Trophoblast cell (in vitro differentiated cells and primary cell): ENCODE measurements around the gene SBF2.
A peak's percentile ranks its signal among the peaks of the same experiment; 100 is the strongest.

ENCODE experiments used
- DNase-seq, 2 donors: peaks; one replicate each; pipeline ENCODE4 v3.0.0-alpha.2; 2016
- H2AFZ ChIP-seq: 2 replicates; pipeline ENCODE4 v1.6.1; 2013; ENCODE audit warnings: low read length, moderate library complexity, mild to moderate bottlenecking; ENCODE audit not compliant: insufficient read depth, poor library complexity
- H2AK5ac ChIP-seq: 2 replicates; pipeline ENCODE4 v1.6.1; 2013; ENCODE audit warnings: mild to moderate bottlenecking, low read length
- H2BK120ac ChIP-seq: 2 replicates; pipeline ENCODE4 v1.6.1; 2013; ENCODE audit warnings: low read length, mild to moderate bottlenecking, moderate library complexity; ENCODE audit not compliant: insufficient read depth, poor library complexity
- H2BK12ac ChIP-seq: 2 replicates; pipeline ENCODE4 v1.6.1; 2013; ENCODE audit warnings: mild to moderate bottlenecking, low read length, moderate library complexity
- H2BK5ac ChIP-seq: 2 replicates; pipeline ENCODE4 v1.6.1; 2013; ENCODE audit warnings: low read length, low read depth, moderate library complexity, mild to moderate bottlenecking; ENCODE audit not compliant: poor library complexity
- H3K14ac ChIP-seq: 2 replicates; pipeline ENCODE4 v1.6.1; 2013; ENCODE audit warnings: mild to moderate bottlenecking, low read length
- H3K18ac ChIP-seq: 2 replicates; pipeline ENCODE4 v1.6.1; 2013; ENCODE audit warnings: mild to moderate bottlenecking, low read length
- H3K23ac ChIP-seq: 2 replicates; pipeline ENCODE4 v1.6.1; 2013; ENCODE audit warnings: low read length
- H3K27ac ChIP-seq: 2 replicates; pipeline ENCODE4 v1.5.1; 2013; ENCODE audit warnings: low read depth, mild to moderate bottlenecking, inconsistent platforms, low read length, moderate library complexity
- H3K27me3 ChIP-seq: 2 replicates; pipeline ENCODE4 v1.6.1; 2013; ENCODE audit warnings: inconsistent platforms, mild to moderate bottlenecking, low read length, moderate library complexity; ENCODE audit not compliant: insufficient read depth
- H3K36me3 ChIP-seq, 2 experiments: 1 replicate in 1 of 2; 2 replicates in 1 of 2; pipeline ENCODE4 v1.6.1; 2013; ENCODE audit warnings: low read length in 2 of 2, mild to moderate bottlenecking in 2 of 2, moderate library complexity in 1 of 2; ENCODE audit not compliant: insufficient read depth in 2 of 2, control insufficient read depth in 1 of 2
- H3K4ac ChIP-seq: 2 replicates; pipeline ENCODE4 v1.6.1; 2013; ENCODE audit warnings: low read depth, mild to moderate bottlenecking, low read length, moderate library complexity
- H3K4me1 ChIP-seq, 2 experiments: 1 replicate in 1 of 2; 2 replicates in 1 of 2; pipeline ENCODE4 v1.6.1; 2013; ENCODE audit warnings: low read length in 2 of 2, mild to moderate bottlenecking in 2 of 2, moderate library complexity in 1 of 2; ENCODE audit not compliant: insufficient read depth in 2 of 2, control insufficient read depth in 1 of 2
- H3K4me2 ChIP-seq: 2 replicates; pipeline ENCODE4 v1.6.1; 2013; ENCODE audit warnings: inconsistent platforms, mild to moderate bottlenecking, low read length, moderate library complexity
- H3K4me3 ChIP-seq: 2 replicates; pipeline ENCODE4 v1.5.1; 2013; ENCODE audit warnings: mild to moderate bottlenecking, low read depth, low read length, inconsistent platforms
- H3K79me1 ChIP-seq: one replicate; pipeline ENCODE4 v1.6.1; 2013; ENCODE audit warnings: low read length
- H3K79me2 ChIP-seq: 2 replicates; pipeline ENCODE4 v1.6.1; 2013; ENCODE audit warnings: low read length, mild to moderate bottlenecking; ENCODE audit not compliant: control insufficient read depth, insufficient read depth, poor library complexity
- H3K9ac ChIP-seq: 2 replicates; pipeline ENCODE4 v1.6.1; 2013; ENCODE audit warnings: mild to moderate bottlenecking, low read length
- H3K9me3 ChIP-seq: 2 replicates; pipeline ENCODE4 v1.6.1; 2013; ENCODE audit warnings: low read depth, mild to moderate bottlenecking, control low read depth, inconsistent platforms, low read length; ENCODE audit not compliant: insufficient read depth
- H4K12ac ChIP-seq: 2 replicates; pipeline ENCODE4 v1.6.1; 2013; ENCODE audit warnings: low read depth, mild to moderate bottlenecking, low read length, moderate library complexity
- H4K8ac ChIP-seq: 2 replicates; pipeline ENCODE4 v1.6.1; 2013; ENCODE audit warnings: low read depth, mild to moderate bottlenecking, low read length, moderate library complexity
- H4K91ac ChIP-seq: one replicate; pipeline ENCODE4 v1.6.1; 2013; ENCODE audit warnings: low read depth, mild to moderate bottlenecking, low read length, moderate library complexity
- WGBS: extraction: QIAGEN DNeasy Blood & Tissue Kit; methylation state at CpG from one replicate; pipeline ENCODE4 v1.1.7; 2013; ENCODE audit warnings: missing lambda C conversion rate; ENCODE audit not compliant: insufficient read length, insufficient coverage; ENCODE audit errors: extremely low coverage; 5-methylcytosine and 5-hydroxymethylcytosine counted together

SBF2 gene

DNA sequence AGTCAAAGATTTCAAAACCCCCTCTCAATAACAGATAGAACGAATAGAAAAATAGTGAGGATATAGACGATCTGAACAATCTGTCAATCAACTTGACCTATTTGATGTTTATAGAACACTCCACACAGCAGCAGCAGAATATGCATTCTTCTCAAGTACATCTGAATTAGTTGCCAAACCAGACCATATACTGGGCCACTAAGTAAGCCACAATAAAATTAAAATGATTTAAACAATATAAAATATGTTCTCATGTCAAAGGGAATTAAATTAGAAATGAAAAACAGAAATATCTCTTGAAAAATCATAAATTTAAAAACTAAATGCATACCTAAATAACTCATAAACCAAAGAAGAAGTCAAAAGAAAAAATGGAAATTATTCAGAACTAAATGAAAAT, 229.2 kb downstream of the SBF2 start:
- Histone ChIP-seq H3K9ac (no peak overlapping the region), H3K27ac (no peak overlapping the region), H4K91ac (no peak overlapping the region), H3K4ac (no peak overlapping the region), H3K14ac (no peak overlapping the region), H3K79me1 (no peaks in the 10 kb centered on the region), H2AFZ (no peak overlapping the region), H2AK5ac (no peak overlapping the region), H2BK12ac (no peak overlapping the region), H3K23ac (no peak overlapping the region), H2BK5ac (no peak overlapping the region), H3K4me1 (no peaks in the 10 kb centered on the region), H3K9me3 (no peaks in the 10 kb centered on the region), H3K27me3 (no peaks in the 10 kb centered on the region), H3K18ac (no peak overlapping the region), H4K12ac (no peak overlapping the region), H3K79me2 (no peaks in the 10 kb centered on the region), H2BK120ac (no peak overlapping the region), H3K4me2 (no peak overlapping the region), H3K36me3 (peaks cover 0 to 1% of the 10 kb centered on the region in 2 experiments), H3K4me3 (no peak overlapping the region), H4K8ac (no peak overlapping the region)
- WGBS: no CpG with 5 or more reads among the region's 2 CpGs
- no peak for DNase-seq

DNA sequence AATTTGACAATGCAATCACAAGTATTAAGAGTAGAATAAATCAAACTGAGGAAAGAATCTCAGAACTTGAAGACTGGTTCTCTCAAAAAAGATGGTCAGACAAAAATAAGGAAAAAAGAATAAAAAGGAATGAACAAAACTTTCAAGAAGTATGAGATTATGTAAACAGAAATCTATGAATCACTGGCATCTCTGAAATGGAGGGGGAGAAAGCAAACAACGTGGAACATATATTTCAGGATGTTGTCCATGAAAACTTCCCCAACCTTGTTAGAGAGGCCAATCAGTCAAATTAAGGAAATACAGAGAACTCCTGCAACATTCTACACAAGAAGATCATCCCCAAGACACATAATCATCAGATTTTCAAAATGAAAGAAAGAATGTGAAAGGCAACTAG, 235.7 kb downstream of the SBF2 start:
- no peak overlapping the region for H3K23ac ChIP-seq
- no peak overlapping the region for H3K18ac ChIP-seq
- H4K8ac ChIP-seq: no peak overlapping the region
- no peaks in the 10 kb centered on the region for H3K9me3 ChIP-seq
- no peak for DNase-seq
- H3K27me3 ChIP-seq: no peaks in the 10 kb centered on the region
- H3K79me1 ChIP-seq: no peaks in the 10 kb centered on the region
- H2BK12ac ChIP-seq: no peak overlapping the region
- peaks cover 0 to 1% of the 10 kb centered on the region in 2 experiments for H3K36me3 ChIP-seq
- H3K14ac ChIP-seq: no peak overlapping the region
- H4K91ac ChIP-seq: no peak overlapping the region
- no peak overlapping the region for H3K9ac ChIP-seq
- no CpG with 5 or more reads among the region's 1 CpG for WGBS
- no peak overlapping the region for H2BK5ac ChIP-seq
- no peak overlapping the region for H3K4me2 ChIP-seq
- no peak overlapping the region for H3K27ac ChIP-seq
- H3K4me3 ChIP-seq: no peak overlapping the region
- no peak overlapping the region for H4K12ac ChIP-seq
- no peak overlapping the region for H3K4ac ChIP-seq
- H2AK5ac ChIP-seq: no peak overlapping the region
- H3K4me1 ChIP-seq: no peaks in the 10 kb centered on the region
- H2BK120ac ChIP-seq: no peak overlapping the region
- no peaks in the 10 kb centered on the region for H3K79me2 ChIP-seq
- H2AFZ ChIP-seq: no peak overlapping the region

DNA sequence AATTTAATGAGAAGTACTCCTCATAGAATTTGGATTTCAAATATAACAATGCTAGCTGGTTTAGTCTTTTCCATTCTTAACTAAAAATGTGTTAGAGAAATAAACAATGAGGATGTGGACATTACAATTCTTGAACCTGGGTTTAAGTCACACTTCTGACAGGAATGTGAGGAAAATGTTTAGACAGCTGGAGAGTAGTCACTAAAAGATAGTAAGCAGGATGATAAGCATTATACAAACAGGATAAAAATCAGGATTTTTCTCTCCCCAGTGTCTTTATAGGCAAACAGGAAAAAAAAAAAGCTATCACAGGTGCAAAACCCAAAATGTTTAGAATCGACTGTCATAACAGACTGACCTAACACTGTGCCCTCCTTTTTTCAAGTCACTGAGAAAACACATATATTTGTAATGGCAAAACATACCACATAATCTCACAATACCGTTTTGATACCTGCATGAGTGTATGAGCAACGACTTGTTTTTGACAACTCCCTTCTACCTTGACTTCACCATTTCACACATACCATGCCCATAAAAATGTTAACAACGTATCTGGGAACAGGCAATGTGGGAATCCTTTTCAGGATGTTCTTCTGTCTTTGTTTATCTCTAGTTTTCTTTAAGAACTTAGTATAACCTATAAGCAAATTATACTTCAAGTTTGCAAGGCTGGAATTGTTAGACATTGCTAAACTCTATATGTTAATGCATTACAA, 242.0 kb downstream of the SBF2 start:
- no peaks in the 10 kb centered on the region for H3K79me2 ChIP-seq
- WGBS: no CpG with 5 or more reads among the region's 4 CpGs
- no peak overlapping the region for H4K8ac ChIP-seq
- H2BK120ac ChIP-seq: no peak overlapping the region
- no peaks in the 10 kb centered on the region for H3K79me1 ChIP-seq
- no peak overlapping the region for H2AFZ ChIP-seq
- no peak overlapping the region for H3K23ac ChIP-seq
- H4K12ac ChIP-seq: no peak overlapping the region
- H3K14ac ChIP-seq: no peak overlapping the region
- H2AK5ac ChIP-seq: no peak overlapping the region
- no peak overlapping the region for H3K4ac ChIP-seq
- H4K91ac ChIP-seq: no peak overlapping the region
- no peaks in the 10 kb centered on the region for H3K9me3 ChIP-seq
- peak; percentile 25 to 81 for DNase-seq
- H3K4me1 ChIP-seq: no peaks in the 10 kb centered on the region
- no peak overlapping the region for H2BK5ac ChIP-seq
- H3K27ac ChIP-seq: no peak overlapping the region
- no peak overlapping the region for H3K18ac ChIP-seq
- H2BK12ac ChIP-seq: no peak overlapping the region
- H3K27me3 ChIP-seq: no peaks in the 10 kb centered on the region
- H3K9ac ChIP-seq: no peak overlapping the region
- no peaks in the 10 kb centered on the region for H3K36me3 ChIP-seq
- no peak overlapping the region for H3K4me2 ChIP-seq
- no peak overlapping the region for H3K4me3 ChIP-seq

DNA sequence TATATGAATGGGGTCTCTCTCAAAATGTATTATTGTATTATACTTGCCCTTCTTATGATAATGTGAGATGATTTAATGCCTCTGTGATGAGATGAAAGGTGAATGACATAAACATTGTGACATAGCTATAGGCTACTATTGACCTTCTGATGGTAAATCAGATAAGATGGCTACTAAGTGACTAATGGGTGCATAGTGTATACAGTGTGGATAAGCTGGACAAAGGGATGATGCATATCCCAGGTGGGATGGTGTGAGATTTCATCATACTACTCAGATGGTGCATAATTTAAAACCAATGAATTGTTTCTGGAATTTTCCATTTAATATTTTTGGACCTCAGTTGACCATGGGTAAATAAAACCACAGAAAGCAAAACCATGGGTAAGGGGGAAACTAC, 243.5 kb downstream of the SBF2 start:
- no peak overlapping the region for H2BK5ac ChIP-seq
- H2AK5ac ChIP-seq: no peak overlapping the region
- H3K36me3 ChIP-seq: no peaks in the 10 kb centered on the region
- DNase-seq: peak in 1 of 2 donors; percentile 76
- H3K79me1 ChIP-seq: no peaks in the 10 kb centered on the region
- no peaks in the 10 kb centered on the region for H3K9me3 ChIP-seq
- no peaks in the 10 kb centered on the region for H3K27me3 ChIP-seq
- no peak overlapping the region for H3K4ac ChIP-seq
- no peak overlapping the region for H3K9ac ChIP-seq
- no peaks in the 10 kb centered on the region for H3K79me2 ChIP-seq
- H2BK12ac ChIP-seq: no peak overlapping the region
- no peak overlapping the region for H3K14ac ChIP-seq
- no peak overlapping the region for H2BK120ac ChIP-seq
- H4K12ac ChIP-seq: no peak overlapping the region
- no peak overlapping the region for H4K8ac ChIP-seq
- no peak overlapping the region for H3K4me3 ChIP-seq
- H3K18ac ChIP-seq: no peak overlapping the region
- no peak overlapping the region for H3K23ac ChIP-seq
- no peaks in the 10 kb centered on the region for H3K4me1 ChIP-seq
- H3K27ac ChIP-seq: no peak overlapping the region
- H3K4me2 ChIP-seq: no peak overlapping the region
- H4K91ac ChIP-seq: no peak overlapping the region
- no peak overlapping the region for H2AFZ ChIP-seq
